Measurements from ENCODE around the gene PDP2. TPM values are rescaled to one million over a fixed set of nuclear protein-coding genes. Genes with fewer than 3 reads are reported as not detected.
"Not testable (repeated sequence)": the region's sequence is repeated elsewhere in the genome, so short reads cannot be mapped to it uniquely, and the experiment has no call there.

The PDP2 gene
- total and polyA plus RNA-seq, 11 donors: 1.1 to 7.5 (median 3.5) TPM

- Histone ChIP-seq H3K27ac (no peak overlapping the region), H3K27me3 (no peaks in the 10 kb centered on the region), H3K36me3 (no peaks in the 10 kb centered on the region), H3K4me1 (peaks cover 0 to 8% (median 0%) of the 10 kb centered on the region in 12 donors), H3K9me3 (no peaks in the 10 kb centered on the region), H3K4me3 (no peak overlapping the region)
- TF ChIP-seq CTCF (IDR thresholded peaks at IDR 0.05) (no peak), POLR2A (IDR thresholded peaks at IDR 0.05) (no peak)
- ATAC-seq (no peak), DNase-seq (no peak)
- intact Hi-C loops (cut with DNase I): loop anchor here in 6 of 10 donors (5.0 to 10.0 kb wide), 5 partner anchors 119 to 459 kb away; partner anchors contain the start of gene CMTM3 (in 1 of the 6)
Observed at GRCh38 chr16:66863707-66864106, 16.6 kb upstream of the PDP2 start.

GRCh38 chr16:66869424-66869823, 10.9 kb upstream of the PDP2 start:
- intact Hi-C loops (cut with DNase I): loop anchor here (2.0 to 10.0 kb wide), 14 partner anchors 37 to 465 kb away; partner anchors contain the start of genes NAE1 (in 5 of the 10) and CMTM3 (in 1 of the 10)
- Histone ChIP-seq H3K4me3 (no peak overlapping the region), H3K4me1 (peaks cover 0 to 20% (median 5%) of the 10 kb centered on the region in 12 donors), H3K36me3 (no peaks in the 10 kb centered on the region), H3K9me3 (no peaks in the 10 kb centered on the region), H3K27me3 (no peaks in the 10 kb centered on the region), H3K27ac (no peak overlapping the region)
- DNase-seq (no peak), ATAC-seq (no peak)
- TF ChIP-seq POLR2A (IDR thresholded peaks at IDR 0.05) (no peak), CTCF (IDR thresholded peaks at IDR 0.05) (no peak)
- 82 to 89% (median 87%) methylated on average over 1 of the region's 1 CpG for WGBS, 4 donors

GRCh38 chr16:66871363-66871762, 9.0 kb upstream of the PDP2 start:
- not testable (repeated sequence) for H3K4me3 ChIP-seq, ATAC-seq, H3K27me3 ChIP-seq, H3K36me3 ChIP-seq, H3K27ac ChIP-seq, DNase-seq, H3K9me3 ChIP-seq
- peaks cover 0 to 25% (median 5%) of the 10 kb centered on the region in 12 donors for H3K4me1 ChIP-seq
- 92 to 100% (median 95%) methylated on average over 2 of the region's 2 CpGs for WGBS, 4 donors
- intact Hi-C loops (cut with DNase I): loop anchor here in 2 of 10 donors (2.0 to 10.0 kb wide), 3 partner anchors 147 to 264 kb away; no protein-coding TSS in a partner anchor

GRCh38 chr16:66871840-66872239, 8.5 kb upstream of the PDP2 start:
- H3K9me3 ChIP-seq: no peaks in the 10 kb centered on the region
- no peak overlapping the region for H3K4me3 ChIP-seq
- H3K4me1 ChIP-seq: peaks cover 0 to 25% (median 5%) of the 10 kb centered on the region in 12 donors
- 74 to 96% (median 92%) methylated on average over 3 of the region's 3 CpGs for WGBS, 4 donors
- H3K27ac ChIP-seq: no peak overlapping the region
- no peaks in the 10 kb centered on the region for H3K36me3 ChIP-seq
- ATAC-seq: no peak
- no peaks in the 10 kb centered on the region for H3K27me3 ChIP-seq
- no peak for TF ChIP-seq CTCF (IDR thresholded peaks at IDR 0.05)
- no peak for TF ChIP-seq POLR2A (IDR thresholded peaks at IDR 0.05)
- no peak for DNase-seq
- intact Hi-C loops (cut with DNase I): loop anchor here in 3 of 10 donors (2.0 to 10.0 kb wide), 4 partner anchors 41 to 265 kb away; partner anchors contain the start of gene NAE1 (in 1 of the 3)

- Histone ChIP-seq H3K36me3 (no peaks in the 10 kb centered on the region), H3K9me3 (no peaks in the 10 kb centered on the region), H3K27me3 (no peaks in the 10 kb centered on the region), H3K4me1 (peaks cover 0 to 25% (median 5%) of the 10 kb centered on the region in 12 donors), H3K4me3 (peak overlapping the region in 9 of 12 donors; percentile 27 to 58 (median 47)), H3K27ac (peak overlapping the region in 2 of 12 donors; percentile 7 to 77)
- TF ChIP-seq CTCF (IDR thresholded peaks at IDR 0.05) (no peak), POLR2A (IDR thresholded peaks at IDR 0.05) (no peak)
- WGBS, 4 donors: 55 to 63% (median 59%) methylated on average over 4 of the region's 4 CpGs
- DNase-seq (no peak), ATAC-seq (no peak)
- intact Hi-C loops (cut with DNase I): loop anchor here in 2 of 10 donors (2.0 to 10.0 kb wide), 3 partner anchors 42 to 265 kb away; partner anchors contain the start of gene NAE1 (in 1 of the 2)
Observed at GRCh38 chr16:66872559-66872942, 7.8 kb upstream of the PDP2 start.
